HG03460 (cell line): Measurements from ENCODE around the gene SH3BP5.

Experiments used
- ATAC-seq: cut with Tn5 transposase; IDR thresholded peaks from one replicate; pipeline ENCODE4 v1.9.1; 2021; ENCODE audit not compliant: unreplicated experiment

The SH3BP5 gene

GRCh38 chr3:15326037-15326436, 6.3 kb downstream of the SH3BP5 start:
- ATAC-seq = no peak

DNA sequence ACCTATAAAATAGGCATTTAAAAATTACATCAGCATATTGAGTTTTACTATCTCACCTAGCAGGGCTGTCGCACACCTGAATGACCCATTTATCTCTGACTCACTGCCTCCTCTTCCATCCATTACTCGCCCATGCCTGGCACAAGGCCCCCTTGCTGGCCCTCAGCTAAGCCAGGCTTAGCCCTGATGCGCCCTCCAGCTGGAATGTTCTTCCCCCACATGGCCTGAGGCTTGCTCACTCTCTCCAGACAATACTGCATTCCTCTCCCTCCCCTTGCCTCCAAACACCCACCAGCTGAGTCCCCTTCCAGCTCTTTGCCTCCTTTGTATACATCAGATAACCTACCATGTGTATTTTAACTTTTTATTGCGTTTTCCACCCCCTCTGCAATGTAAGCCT, 7.2 kb downstream of the SH3BP5 start:
- no peak for ATAC-seq

GRCh38 chr3:15324379-15324808, 8.0 kb downstream of the SH3BP5 start:
- no peak for ATAC-seq

- no peak for ATAC-seq
Measured at GRCh38 chr3:15323063-15323462, 9.3 kb downstream of the SH3BP5 start.

GRCh38 chr3:15321349-15321748, 11.0 kb downstream of the SH3BP5 start:
- ATAC-seq = no peak

DNA sequence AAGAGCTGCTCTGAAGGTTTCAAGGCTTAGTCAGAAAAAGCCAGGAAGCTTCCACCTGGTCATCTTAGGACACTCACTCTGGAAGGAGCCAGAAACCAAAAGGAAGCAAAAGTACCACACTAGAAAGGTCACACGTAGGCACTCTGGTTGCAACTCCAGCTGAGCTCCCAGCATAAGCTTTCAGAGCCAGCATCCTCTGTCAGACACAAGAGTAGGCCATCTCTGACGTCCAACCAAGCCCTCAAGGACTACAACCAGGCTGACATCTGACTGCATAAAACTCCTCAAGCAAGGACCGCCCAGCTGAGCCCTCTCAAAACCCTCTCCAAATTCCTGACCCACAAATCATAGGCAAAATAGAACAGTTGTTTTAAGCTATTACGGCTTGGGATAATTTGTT, 12.8 kb downstream of the SH3BP5 start:
- no peak for ATAC-seq

DNA sequence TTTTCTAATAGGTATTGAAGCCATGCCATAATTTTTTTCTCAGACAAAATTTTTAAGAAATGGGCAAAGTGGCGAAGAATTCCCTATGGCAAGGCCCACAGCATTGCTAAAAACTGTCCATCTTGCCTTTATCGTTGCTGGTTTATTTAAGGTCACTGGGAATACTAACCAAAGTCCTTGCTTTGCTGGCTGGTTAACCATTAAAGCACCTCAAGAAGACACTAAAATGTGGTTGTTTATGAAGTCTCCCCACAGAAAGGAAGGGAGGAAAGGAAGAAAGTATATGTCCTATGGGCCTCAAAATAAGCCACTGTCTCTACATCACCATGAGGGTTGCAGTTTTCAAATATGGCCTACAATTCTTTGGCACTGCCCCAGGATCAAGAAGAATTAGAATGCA, 13.2 kb downstream of the SH3BP5 start:
- ATAC-seq = no peak

DNA sequence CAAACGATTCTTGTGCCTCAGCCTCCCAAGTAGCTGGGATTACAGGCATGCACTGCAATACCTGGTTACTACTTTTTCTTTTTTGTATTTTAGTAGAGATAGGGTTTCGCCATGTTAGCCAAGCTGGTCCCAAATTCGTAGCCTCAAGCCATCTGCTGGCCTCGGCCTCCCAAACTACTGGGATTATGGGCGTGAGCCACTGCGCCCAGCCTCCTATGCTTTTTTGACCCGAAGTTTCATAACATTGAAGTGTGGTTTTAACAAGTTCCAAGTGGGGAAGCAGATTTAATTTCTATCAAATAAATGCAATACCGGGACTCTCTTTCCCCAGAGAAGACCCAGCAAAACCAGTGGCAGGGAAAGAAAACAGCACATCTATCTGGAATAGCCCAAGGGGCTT, 13.7 kb downstream of the SH3BP5 start:
- ATAC-seq = no peak

DNA sequence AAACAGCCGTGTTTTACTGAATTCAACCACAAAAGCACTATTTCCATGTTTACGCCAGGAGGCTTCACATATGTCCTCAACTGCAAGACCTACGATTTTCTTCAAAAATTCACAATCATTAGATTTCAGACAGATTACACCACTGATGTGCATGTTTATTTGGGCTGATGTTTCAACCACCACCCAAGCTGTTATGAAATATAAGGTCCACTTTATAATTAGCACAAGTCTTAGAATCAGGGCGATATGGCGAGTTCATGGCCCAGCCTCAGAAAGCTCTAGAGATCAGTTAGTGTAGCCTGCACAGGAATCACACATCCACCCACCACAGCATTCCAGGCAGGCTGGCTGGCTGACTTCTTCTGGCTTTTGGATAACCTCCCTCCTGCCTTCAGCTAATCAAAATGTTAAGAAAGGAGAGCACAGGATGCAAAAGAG, 15.4 kb downstream of the SH3BP5 start:
- no peak for ATAC-seq

DNA sequence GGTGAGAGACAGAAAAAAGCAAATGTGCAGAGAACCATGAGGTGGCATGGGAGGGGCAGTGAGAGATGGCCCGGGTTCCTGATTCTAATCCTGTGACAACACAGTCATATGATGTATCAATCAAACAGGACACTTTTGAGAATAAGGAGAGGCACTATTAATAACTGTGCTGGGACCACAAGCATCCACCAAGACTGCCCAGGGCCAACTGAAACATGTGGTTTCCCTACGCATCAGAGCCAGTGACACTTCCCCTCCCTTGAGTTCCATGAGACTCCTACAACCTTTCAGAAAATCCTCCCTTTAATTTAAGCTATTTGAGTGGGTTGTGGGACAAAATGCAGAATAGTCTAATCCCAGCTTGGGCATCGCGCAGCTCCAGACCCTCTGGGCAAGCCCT, 17.4 kb downstream of the SH3BP5 start:
- ATAC-seq = no peak

DNA sequence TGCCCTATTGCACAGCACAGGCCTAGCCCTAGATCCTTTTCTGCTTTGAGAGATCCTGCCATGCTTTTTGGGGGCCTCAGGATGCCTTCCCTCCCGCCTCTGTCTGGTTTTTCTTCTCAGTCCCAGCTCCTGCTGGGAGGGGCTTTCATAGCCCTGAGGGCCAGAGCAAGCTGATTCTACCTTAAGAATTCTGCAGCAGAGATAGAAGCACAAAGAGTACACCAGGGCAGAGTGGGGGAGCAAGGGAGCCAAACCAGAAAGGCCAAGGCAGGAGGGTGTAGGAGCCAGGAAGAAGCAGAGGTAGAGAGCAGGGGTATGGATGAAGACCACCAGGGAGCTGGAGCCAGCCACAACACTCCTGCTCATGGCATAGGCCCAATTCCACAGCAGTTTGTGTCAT, 18.1 kb downstream of the SH3BP5 start:
- no peak for ATAC-seq

- ATAC-seq = no peak
Measured at GRCh38 chr3:15313461-15313860, 18.9 kb downstream of the SH3BP5 start.

DNA sequence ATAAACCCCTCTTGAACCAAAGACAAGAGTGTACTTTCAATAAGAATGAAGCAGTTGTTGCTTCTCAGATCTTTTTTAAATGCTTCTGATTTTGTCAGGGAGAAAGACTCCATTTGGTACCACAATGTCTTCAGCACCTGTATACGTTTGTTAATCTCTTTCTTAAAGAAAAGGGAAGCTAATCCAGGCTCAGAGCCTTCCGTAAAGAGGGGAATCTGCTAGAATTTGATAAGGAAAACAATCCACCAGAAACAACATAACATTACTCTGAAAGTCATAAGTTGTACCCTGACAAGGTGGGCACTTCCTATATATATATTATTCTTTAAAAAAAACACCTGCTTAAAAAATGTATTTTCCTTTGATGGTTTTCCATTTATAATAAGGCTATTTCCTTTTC, 19.8 kb downstream of the SH3BP5 start:
- ATAC-seq = no peak

DNA sequence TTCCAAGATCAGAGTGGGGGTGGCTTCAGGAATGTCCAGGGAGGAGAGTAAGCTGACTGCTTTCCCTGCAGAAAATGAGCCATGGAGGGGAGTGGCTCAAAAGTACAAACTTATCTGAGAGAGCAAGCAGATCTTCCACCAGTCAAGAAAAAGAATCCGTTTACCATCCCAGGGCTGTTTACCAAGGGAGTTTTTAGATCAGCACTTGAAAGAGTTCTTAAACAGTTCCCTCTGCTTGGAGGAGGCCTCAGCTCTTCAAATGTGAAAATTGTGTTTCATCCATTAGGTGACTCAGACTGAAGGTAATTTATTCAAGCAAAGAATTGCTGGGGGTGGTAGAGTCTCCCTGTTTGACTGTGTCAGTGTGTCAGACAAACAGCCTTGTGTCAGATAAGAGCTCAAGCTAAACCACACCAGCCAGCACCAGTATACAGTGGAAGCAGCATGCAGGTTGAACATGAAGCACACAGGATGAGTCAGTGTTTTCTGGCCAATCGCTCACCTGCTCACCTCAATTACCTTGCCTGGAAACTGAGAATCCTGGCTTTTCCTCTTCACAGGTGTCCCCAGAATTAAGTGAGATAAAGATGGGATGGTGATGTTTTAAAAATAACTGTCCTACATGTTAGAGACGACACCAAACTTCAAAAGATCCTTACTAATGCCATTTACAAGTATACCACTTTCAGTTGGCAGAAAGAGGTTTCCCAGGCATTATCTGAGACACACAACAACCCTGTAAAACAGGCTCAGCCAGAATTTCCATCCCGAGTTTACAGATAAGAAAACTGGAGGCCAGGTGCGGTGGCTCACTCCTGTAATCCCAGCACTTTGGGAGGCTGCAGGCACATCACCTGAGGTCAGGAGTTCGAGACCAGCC, 21.7 kb downstream of the SH3BP5 start:
- peak; percentile 81 for ATAC-seq

DNA sequence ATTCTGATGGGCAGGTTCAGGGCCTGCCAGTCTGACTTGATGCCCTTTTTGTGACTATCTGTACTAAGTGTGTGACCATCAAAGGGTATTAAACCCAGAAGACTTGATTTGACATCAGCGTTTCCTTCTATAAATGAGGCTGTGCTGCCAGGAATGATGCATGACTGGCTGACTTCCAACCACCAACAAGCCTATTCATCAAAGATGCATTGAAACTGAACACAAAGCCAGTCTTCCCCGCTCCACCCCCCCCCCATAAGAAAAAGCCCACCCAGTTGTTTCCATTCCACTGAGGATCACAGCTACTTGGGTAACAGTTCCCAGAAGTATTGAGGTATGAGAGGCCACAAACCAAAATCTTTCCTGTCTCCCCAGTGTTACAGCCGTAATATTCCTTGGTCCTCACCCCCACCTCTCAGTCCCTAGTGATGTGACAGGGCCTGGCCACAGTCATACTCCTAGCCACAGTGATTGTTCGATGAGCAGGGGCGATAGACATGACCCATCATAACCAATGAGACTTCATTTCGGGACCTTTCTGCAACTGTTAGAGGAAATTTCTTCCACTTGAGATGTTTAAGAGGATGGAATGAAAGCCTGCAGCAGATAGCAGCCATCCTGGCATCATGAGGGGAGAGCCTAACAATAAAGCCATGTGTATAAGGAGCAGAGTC, 22.6 kb downstream of the SH3BP5 start:
- ATAC-seq = no peak

GRCh38 chr3:15307580-15307979, 24.8 kb downstream of the SH3BP5 start:
- ATAC-seq = no peak

- ATAC-seq = no peak
Measured at GRCh38 chr3:15306979-15307359, 25.4 kb downstream of the SH3BP5 start.

- ATAC-seq = no peak
Measured at GRCh38 chr3:15305359-15305844, 27.0 kb downstream of the SH3BP5 start.

GRCh38 chr3:15303728-15304127, 28.7 kb downstream of the SH3BP5 start:
- ATAC-seq = no peak

GRCh38 chr3:15303216-15303615, 29.2 kb downstream of the SH3BP5 start:
- no peak for ATAC-seq

- no peak for ATAC-seq
Measured at GRCh38 chr3:15301761-15302160, 30.6 kb downstream of the SH3BP5 start.
